Measurements from ENCODE around the gene PPFIA1.
"Not testable (repeated sequence)": the region's sequence is repeated elsewhere in the genome, so short reads cannot be mapped to it uniquely, and the experiment has no call there.

PPFIA1 gene

DNA sequence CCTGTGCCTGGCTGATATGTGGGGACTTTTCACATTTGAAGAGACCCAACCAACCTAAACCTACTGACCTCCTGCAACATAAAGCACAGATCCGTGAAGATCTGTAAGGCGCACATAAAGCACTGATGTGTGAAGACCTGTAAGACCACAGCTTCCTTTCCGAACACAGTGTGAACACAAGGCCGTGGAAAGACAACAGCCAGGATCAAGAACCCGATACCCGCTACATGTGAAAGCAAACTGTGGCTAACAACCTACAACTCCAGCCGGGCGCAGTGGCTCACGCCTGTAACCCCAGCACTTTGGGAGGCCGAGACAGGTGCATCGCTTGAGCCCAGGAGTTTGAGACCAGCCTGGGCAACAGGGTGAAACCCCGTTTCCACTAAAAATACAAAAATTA is 17.6 kb upstream of the PPFIA1 start:
- no peak for DNase-seq

DNA sequence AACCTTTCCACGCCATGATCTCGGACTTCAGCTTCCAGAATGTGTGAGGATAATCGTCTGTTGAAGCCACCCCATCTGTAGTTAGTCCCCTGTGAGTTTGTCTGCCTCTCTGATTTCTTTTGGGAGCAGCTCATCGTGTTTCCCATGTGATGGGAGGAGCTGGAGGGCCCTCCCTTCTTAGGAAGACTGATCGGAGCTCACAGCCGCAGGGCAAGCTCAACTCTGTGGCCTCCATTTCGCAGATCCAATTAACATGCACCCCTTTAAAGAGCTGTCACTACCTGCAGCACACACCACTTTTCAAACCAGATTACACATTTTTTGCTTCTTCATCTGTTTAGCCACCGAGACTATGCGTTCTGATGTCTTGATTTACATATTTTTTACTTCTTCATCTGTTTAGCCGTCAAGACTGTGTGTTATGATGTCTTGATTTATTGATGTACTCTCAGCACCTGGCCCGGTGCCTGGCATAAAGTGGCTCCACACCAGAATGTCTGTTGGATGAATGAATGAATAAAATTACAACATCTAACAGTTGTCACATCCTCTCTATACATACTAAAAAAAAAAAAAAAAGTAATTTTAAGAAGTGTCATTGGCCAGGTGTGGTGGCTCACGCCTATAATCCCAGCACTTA is 14.9 kb upstream of the PPFIA1 start:
- DNase-seq: no peak

DNA sequence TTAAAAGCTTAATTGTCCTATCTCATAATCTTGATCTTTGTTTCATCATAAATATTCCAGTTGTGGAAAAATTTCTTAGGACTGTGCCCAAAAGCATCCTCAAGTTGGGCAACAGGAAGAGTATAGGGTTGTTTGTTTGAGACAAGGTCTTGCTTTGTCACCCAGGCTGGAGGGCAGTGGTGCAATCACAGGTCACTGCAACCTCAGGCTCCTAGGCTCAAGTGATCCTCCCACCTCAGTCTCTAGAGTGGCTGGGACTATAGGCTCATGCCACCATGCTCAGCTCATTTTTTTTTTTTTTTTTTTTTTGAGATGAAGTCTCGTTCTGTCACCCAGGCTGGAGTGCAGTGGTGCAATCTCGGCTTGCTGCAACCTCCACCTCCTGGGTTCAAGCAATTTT is 11.4 kb upstream of the PPFIA1 start:
- DNase-seq: not testable (repeated sequence)

DNA sequence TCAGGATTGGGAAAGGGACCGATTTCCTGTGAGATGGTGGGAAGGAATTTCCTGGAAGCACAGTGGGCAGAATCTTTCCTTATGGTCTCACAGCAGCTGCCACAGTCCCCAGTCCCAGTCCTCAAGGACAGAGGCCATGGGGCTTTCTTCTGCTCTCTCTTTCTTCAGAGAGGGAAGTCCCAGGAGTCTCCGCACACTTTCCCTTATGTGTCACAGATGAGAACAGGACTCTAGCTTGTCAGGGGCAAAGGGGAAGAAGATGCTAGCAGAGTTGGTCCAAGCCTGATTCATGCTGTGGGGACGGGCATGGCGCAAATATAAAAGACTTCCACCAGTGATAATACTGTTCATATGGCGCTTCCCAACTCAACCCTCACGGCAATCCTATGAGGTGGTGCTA is 7.5 kb upstream of the PPFIA1 start:
- no peak for DNase-seq

DNA sequence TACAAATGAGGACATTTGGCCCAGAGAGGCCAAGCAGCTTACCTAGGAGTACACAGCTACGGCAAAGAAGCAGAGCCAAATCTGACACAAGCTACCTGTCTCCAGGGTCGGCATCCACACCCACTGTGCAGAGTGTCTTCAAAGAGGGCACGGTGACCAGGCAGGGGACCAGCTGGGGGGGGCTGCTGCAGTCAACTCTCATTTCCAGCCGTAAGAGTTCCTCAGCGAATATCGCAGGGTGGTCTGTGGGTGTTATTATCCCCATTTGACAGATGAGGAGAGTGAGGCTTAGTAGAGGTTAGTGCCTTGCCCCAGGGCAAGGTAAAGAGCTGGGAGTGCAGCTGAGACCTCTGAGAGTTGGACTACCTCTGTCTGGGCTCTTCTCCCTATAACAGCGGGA is 7.1 kb upstream of the PPFIA1 start:
- no peak for DNase-seq

DNA sequence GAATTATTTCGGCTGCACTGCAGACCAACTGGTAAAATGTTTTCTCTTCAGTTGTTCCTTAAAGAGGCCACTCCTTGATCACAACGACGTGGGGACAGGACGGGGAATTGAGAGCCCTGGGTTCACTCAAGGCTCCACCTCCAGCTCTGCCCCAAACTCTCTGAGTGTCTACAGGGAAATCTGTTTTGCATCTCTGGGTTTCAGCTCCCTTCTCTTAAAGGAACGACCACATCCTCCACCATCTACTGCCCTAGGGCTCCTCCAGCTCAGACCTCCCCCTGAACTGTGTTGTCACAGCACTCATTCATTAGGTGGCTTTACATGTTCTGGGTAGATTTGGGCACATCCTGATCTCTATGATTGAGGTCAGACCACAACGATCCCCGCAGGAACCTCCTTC is 5.1 kb upstream of the PPFIA1 start:
- no peak for DNase-seq

DNA sequence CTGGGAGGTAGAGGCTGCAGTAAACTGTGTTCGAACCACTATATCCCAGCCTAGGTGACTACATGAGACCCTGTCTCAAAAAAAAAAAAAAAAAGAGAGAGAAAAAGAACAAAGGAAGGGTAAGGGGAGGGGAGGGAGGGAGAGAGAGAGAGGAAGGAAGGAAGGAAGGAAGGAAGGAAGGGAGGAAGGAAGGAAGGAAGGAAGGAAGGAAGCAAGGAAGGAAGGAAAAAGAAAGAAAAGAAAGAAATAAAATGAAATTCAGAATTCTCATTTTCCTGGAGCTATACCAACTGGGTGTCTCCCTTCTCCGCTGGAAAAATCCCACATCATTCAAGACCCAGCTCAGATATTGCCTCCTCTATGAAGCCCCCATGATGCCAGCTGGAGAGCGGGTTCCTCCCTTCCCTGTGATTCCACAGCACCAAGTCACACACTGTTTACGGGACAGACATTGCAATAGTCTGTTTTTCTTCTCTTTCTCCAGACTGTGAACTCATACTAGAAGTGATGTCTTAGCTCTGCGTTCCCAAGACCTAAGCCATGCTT is 3.0 kb upstream of the PPFIA1 start:
- no peak for DNase-seq

DNA sequence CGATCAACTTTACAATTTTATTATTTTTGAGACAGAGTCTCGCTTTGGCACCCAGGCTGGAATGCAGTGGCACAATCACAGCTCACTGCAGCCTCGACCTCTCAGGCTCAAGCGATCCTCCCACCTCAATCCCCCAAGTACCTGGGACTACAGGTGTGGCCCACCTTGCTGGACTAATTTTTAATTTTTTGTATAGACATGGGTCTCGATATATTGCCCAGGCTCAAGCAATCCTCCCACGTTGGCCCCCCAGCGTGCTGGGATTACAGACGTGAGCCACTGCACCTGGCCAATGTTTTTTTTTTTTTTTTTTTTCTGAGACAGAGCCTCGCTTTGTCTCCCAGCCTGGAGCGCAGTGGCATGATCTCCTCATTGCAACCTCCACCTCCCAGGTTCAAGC is 2.0 kb upstream of the PPFIA1 start:
- DNase-seq: no peak

DNA sequence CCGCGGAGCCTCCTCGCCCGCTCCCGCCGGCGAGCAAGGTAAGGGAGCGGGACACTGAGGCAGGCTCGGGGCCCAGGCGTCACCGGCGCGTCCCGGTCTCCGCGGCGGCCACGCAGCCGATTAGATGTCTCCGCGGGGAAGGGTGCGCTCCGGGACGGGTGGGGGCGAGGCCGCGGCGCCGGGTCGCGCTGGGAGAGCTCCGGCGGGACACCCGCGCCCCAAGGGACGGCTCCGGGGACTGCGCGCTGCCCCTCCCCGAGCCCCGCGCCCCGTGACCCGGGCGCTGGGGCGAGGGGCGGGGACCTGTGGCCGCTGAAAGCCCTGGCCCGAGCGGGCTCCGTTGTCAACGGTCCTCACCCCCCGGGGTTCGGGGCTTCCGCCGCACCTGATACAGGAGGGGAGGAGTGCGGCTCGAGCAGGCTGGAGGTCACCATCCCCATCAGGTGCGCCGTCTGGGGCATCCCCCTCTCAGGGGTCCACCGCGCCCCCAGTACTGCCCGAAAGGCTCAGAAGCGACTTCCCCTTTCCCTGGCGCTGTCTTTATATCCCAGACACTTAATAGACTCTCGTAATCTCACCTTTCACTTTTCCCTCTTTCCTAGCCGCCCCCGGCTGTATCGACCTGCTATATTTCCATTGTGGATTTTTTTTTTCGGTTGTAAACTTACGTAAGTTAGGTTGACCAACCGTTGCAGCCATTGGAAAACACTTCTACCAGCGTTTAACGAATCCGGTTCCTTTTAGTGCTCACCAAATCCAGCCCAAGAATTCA is 573 bp downstream of the PPFIA1 start:
- DNase-seq: peak; percentile 43 to 45

DNA sequence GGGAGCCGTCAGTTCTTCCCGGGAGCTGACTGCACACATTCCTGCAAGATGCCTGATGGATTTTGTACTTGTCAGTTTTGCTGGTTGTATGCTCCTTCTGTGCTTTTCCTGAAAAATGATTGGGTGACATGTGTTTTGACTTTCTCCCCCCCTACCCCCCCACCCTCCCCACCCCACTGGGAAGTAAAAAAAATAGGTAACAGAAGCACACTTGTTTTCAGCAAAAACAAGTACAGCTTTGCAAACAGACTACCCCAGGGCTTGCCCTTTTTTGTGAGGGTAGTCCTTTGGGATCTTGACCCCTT is 1.1 kb downstream of the PPFIA1 start:
- no peak for DNase-seq

DNA sequence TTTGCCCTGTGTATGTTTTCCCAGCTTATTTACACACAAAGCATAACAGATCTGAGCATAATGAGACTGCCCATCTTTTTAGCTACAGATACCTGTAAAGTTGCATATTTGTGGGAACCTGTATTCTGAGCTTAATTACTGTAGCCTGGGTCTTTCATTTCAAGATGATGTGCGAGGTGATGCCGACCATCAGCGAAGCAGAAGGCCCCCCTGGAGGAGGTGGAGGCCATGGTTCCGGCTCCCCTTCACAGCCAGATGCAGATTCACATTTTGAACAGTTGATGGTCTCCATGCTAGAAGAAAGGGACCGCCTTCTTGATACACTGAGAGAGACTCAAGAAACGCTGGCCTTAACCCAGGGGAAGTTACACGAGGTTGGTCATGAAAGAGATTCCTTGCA is 1.5 kb downstream of the PPFIA1 start:
- no peak for DNase-seq

DNA sequence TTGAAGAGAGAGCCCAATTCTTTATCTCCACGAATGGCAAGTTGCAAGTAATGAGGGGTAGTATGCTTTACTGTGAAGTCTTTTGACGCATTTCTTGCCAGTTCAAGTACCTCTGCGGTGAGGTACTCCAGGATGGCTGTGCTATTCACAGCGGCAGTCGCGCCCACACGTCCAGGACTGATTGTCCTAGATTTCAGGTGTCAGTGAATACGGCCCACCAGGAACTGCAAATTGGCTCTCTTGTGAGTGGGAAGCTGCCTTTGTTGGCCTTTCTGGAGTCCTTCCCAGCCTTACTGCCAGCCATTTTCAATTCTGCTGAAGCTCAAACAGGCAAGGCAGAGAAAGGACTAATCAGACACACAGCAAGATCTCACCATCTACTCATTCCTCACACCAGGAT is 8.5 kb downstream of the PPFIA1 start:
- DNase-seq: no peak

DNA sequence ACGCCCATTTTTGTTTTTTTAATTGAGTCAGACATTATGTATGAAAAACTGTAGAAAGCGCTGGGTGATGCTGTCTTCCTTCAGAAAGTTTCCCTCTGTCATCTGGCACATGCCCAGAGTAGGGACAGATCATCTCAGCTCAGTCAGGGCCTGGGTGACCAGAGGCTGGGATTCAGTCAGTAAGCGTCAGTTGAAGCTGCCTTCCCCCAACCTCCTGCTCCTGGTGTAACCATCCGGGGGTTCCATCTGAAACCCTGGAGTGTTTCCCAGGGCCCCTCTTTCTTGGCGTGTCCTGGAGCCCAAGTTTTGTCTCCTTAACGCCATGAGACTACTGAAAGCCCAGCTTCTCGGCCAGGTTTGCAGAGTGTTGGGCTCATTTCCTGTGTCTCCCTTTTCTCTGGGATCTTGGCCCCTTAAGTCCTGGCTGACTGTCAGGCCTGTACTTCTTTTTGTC is 10.7 kb downstream of the PPFIA1 start:
- DNase-seq: no peak

DNA sequence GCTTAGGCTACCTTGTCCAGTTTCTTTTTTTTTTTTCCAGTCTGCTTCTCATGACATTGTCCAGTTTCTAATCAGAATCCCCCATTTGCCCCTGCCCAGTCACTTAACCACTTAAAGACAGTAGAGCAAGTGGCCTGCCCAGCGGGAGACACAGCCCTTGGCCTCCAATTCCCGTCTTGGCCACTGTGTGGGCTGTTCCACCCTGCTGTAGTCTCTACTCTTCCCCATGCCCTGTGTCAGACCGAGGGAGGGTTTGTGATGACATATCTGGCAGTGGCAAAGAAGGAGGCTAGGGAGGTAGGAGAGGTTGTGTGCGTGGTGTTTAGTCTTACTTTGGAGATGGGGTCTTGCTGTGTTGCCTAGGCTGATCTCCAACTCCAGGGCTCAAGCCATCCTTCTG is 11.5 kb downstream of the PPFIA1 start:
- no peak for DNase-seq

DNA sequence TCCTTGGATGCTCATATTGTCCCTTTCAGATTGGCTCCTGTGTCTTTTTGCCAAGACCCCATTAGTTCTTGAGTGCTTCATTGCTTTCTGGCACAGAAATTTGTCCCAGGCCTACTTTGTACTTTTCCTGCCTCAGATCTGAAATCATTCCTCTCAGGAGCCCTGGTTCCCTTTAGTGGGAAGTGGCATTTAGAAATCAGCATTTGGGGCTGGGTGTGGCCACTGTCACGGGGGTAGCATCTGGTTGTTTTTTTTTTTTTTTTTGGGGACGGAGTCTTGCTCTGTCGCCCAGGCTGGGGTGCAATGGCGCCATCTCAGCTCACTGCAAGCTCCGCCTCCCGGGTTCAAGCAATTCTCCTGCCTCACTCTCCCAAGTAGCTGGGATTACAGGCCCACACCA is 18.2 kb downstream of the PPFIA1 start:
- DNase-seq: no peak

DNA sequence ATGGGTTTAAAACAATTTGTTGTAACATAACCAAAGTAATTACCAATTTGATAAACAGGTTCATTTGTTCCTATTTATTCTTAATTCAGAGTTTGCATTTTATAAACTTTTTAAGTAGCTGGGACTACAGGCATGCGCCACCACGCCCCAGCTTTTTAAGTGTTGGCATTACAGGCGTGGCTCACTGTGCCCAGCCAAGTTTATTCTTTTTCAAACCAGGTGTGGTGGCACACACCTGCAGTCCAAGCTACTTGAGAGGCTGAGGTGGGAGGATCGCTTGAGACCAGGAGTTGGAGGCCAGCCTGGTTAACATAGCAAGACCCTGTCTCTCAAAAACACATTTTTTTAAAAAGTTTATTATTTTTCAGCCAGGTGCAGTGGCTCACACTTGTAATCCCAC is 19.1 kb downstream of the PPFIA1 start:
- no peak for DNase-seq

DNA sequence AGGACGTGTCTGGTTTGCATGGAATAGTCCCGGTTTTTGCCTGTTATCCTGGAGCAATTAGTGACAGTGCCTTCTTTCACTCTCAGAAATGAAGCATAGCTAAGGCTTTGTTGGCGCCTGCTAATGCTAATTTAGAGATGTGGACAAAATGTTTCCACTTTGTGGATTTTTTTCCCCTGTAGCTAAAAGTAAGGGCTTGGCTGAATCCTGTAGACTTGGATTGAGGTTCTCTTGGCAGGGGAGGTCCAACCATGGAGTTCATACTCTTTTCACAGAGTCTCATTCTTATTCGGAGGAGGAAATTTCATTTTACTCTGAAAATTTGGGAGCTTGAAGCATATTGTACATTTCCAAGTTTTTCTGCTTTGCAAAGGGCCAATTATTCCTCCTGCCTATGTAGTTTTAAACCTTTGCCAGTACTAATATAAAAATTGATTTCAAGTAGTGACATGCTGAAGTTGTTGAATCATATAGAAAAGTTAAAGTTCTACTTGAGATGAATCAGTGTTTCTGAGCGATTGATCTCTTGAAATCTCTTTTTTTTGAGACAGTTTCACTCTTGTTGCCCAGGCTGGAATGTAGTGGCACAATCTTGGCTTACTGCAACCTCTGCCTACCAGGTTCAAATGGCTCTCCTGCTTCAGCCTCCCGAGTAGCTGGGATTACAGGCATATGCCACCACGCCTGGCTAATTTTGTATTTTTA is 20.0 kb downstream of the PPFIA1 start:
- no peak for DNase-seq

DNA sequence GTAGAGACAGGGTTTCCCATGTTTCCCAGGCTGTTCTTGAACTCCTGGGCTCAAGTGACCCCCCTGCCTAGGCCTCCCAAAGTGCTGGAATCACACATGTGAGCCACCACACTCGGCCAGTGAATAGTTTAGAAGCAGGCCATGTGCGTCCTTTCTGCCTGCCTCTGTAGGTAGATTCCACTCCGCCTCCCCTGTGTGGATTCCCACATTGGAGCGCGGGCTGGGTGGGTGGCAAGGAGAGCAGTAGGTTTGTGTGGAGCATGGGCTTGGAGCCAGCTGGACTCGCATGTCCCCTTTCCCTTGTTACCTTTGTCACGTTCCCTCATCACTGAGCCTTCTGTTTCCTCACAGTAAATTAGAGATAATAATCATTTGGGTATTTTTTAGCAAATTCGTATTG is 21.7 kb downstream of the PPFIA1 start:
- DNase-seq: no peak

DNA sequence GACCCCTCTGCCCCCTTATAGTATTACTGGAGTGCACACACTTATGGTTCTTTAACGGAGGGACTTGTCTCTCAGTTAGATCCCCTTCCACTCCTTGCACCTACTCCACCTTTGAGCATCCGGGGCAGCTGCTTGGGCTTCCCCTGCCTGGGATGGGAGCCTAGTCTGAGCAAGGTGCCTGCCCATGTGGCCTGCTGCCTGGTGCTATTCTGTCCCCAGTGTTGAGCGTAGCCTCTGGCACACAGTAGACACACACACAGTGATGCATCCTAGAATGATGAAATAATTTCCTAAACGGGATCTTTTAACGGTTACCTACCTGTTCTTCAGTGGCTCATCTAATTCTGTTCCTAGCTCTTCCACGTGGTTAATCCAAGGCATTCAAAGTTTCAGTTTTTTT is 22.4 kb downstream of the PPFIA1 start:
- DNase-seq: no peak

DNA sequence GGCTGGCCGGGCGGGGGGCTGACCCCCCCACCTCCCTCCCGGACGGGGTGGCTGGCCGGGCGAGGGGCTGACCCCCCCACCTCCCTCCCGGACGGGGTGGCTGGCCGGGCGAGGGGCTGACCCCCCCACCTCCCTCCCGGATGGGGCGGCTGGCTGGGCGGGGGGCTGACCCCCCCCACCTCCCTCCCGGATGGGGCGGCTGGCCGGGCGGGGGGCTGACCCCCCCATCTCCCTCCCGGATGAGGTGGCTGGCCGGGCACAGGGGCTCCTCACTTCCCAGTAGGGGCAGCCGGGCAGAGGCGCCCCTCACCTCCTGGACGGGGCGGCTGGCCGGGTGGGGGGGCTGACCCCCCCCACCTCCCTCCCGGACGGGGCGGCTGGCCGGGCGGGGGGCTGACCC is 24.7 kb downstream of the PPFIA1 start:
- DNase-seq: not testable (repeated sequence)

DNA sequence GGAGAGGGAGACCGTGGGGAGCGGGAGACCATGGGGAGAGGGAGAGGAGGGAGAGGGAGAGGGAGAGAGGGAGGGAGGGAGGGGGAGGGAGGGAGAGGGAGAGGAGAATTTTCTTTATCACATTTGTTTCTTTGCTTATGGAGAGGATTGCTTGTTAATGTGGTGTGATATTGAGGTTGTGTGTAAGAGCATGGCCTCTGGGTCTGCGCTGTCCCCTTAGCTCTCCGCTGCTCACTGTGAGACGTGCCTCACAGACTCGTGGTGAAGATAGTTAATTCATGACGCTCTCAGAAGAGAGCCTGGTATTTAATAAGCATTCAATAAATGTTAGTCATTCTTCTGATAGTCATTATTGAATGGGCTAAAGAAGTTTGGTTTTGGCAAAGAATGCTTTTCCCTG is 26.2 kb downstream of the PPFIA1 start:
- no peak for DNase-seq

DNA sequence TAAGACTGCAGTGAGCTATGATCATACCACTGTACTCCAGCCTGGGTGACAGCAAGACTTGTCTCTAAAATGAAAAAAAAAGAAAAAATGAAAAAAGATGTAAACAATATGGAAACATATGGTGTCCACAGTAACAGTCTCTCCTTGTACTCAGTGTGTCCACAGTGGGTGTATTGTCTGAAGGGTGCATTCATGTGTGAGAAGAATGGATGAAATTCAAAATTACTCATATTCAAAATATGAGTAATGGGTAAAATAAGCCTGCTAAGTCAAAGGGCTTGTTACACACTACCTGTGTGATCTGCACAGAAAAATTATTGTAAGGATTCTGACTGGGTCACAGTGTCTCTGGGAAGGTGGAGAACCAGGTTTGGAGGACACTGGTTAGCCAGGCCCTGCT is 26.9 kb downstream of the PPFIA1 start:
- no peak for DNase-seq

DNA sequence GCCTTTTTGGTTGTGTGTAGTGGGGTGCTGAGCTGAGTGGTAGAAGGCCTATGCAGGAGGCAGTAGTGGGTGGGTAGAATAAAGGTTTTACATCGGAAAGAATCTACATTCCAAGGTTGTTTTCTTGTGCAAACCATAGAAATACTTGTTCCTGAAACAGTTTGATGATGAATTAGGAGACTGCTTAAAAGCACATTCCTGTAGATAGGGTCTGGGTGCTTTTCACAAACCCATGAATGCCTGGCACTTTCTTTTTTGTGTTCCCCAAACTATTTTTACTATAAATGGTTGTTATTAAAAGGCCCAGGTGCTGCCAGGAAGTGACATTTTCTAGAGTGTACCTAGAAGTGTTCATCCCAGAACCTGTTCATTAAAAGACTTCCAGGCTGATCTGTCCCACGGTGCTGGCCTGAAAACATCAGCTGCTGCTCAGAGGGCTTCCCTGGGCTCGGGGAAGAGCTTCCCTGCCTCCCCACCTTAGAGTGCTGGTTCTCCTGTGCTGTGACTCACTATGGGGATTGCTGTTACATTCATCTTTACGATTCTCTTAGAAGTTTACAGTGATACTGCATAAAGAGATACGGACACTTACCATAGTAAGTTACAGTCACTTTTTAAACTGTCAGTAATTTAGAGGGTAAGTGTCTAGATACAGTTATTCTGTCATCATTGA is 27.9 kb downstream of the PPFIA1 start:
- DNase-seq: no peak

DNA sequence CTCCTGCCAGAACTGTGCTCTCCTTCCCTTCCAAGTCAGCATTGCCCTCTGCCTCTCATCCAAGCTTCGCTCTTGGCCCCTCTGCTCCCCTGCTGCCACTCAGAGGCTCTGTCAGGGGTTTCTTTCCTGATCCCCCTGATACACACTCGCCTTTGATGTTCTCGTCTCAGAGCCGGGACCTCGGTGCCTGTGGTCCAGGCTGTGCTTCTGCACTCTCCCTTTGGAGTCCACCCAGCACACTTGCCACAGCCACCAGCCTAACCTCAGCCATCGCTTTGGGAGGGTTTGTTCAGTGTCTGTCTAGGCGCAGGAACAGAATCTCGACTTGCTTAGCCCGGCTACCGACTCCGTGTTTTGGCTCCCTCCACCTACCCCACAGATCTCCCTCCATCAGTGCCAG is 29.1 kb downstream of the PPFIA1 start:
- no peak for DNase-seq

All from stimulated activated CD4-positive, alpha-beta T cell treated with anti-CD3 and anti-CD28 coated beads, Interleukin-2, amount 100 ng/mL, for 24 hours (primary cell).